ENCODE results near the gene SRD5A3. TPM values are rescaled to one million over a fixed set of nuclear protein-coding genes. Genes with fewer than 3 reads are reported as not detected.

SRD5A3 gene
- total and polyA plus RNA-seq, 9 of the 15 experiments (the other 6 are each of a cell fraction or from before 2014, with no cell fraction given): 2.5 to 37.0 (median 13.3) TPM

DNA sequence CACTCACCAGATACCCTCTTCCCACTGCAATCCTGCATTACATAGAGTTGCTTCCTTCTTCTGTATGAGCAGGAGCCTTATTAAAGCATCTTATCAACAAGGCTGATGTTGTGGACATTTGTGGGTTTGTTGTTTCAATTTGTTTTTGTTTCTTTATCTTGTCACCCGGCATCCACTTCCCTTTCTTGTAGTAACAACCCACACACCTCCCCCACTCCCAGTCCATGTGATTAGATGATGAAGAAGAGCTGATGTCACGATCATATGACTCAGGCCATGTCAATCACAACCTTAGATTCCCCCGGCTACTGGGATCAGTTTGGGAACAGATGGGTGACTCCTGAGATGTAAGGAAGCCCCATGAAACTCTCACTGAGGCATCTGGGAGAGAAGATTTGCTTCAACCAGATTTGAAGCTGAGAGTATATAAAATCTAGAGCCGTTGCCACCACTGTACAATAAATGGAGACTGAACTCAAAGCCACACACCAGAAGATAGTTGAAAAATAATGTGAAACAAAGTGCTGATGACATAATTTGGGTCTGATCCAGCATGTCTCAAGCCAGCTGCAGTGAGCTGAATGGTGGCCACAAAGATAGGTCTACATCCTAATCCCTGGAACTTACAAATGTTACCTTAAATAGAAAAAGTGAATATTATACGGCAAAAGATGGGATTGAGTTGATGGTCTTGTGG lies 34.1 kb upstream of the SRD5A3 start (continued):
- TF ChIP-seq RCOR1 (IDR thresholded peaks at IDR 0.05; ENCODE audit: borderline replicate concordance in 1 of 2, low read depth in 2 of 2, low read length in 2 of 2): peak in 1 of 2 experiments; percentile 73; a peak in 2 of 4 replicates
- TF ChIP-seq SP2 (IDR thresholded peaks at IDR 0.05; ENCODE audit: extremely low read depth, low read depth, low read length, poor library complexity, severe bottlenecking): no peak
- TF ChIP-seq ZNF318 (IDR thresholded peaks at IDR 0.05; ENCODE audit: borderline replicate concordance in 1 of 2, low read depth in 1 of 2): peak in 1 of 2 experiments; percentile 87; a peak in 2 of 4 replicates
- no peak for TF ChIP-seq KAT7 (CRISPR knock-in tag; IDR thresholded peaks at IDR 0.05; ENCODE audit: borderline replicate concordance)
- TF ChIP-seq CREB1 (IDR thresholded peaks at IDR 0.05): no peak
- no peak for TF ChIP-seq CREB1 (CRISPR knock-in tag; IDR thresholded peaks at IDR 0.05)
- TF ChIP-seq ZBTB1 (CRISPR knock-in tag; IDR thresholded peaks at IDR 0.05; ENCODE audit: borderline replicate concordance, low read depth): no peak
- TF ChIP-seq CEBPZ (IDR thresholded peaks at IDR 0.05; ENCODE audit: borderline replicate concordance, low read depth, low read length): no peak
- no peak for TF ChIP-seq TAF1 (IDR thresholded peaks at IDR 0.05; ENCODE audit: control insufficient read depth, extremely low read depth, insufficient read depth, low read length, severe bottlenecking)
- no peak for TF ChIP-seq KHSRP (IDR thresholded peaks at IDR 0.05)
